ENCODE results near the gene IP6K3.

- TF ChIP-seq CTCF (IDR thresholded peaks at IDR 0.05) (no peak), POLR2A (IDR thresholded peaks at IDR 0.05) (no peak)
These were observed 7.8 kb downstream of the IP6K3 start for GRCh38 chr6:33738879-33739278.
